HEK293T (cell line): ENCODE measurements around the gene DOK6.

Source experiments
- CTCF ChIA-PET: fragments of 350-600 bp; formaldehyde crosslinking; extraction: SDS; loops from one replicate; lab custom pipeline; 2021; ENCODE audit warnings: antibody characterized with exemption, inconsistent platforms; lab: Yijun Ruan, JAX
- POLR2A ChIA-PET: fragments of 350-600 bp; formaldehyde crosslinking; extraction: SDS; loops from one replicate; lab custom pipeline; 2020; ENCODE audit warnings: antibody characterized with exemption, inconsistent platforms; lab: Yijun Ruan, JAX
- DNase-seq: peaks from one replicate; pipeline ENCODE4 v3.0.0; 2012; ENCODE audit warnings: mixed read lengths; ENCODE audit errors: extremely low spot score
- ARNT ChIP-seq: fragments of 450-650 bp; IDR thresholded peaks from 2 replicates; pipeline ENCODE4 v1.6.1; 2017; ENCODE audit warnings: mild to moderate bottlenecking
- BHLHE40 ChIP-seq: fragments of 450-650 bp; IDR thresholded peaks from 2 replicates; pipeline ENCODE4 v1.6.1; 2016; ENCODE audit warnings: mild to moderate bottlenecking, moderate library complexity, borderline replicate concordance
- CTBP1 ChIP-seq: fragments of 450-650 bp; IDR thresholded peaks from 2 replicates; pipeline ENCODE4 v1.6.1; 2016; ENCODE audit warnings: borderline replicate concordance
- ELF4 ChIP-seq: fragments of 450-650 bp; IDR thresholded peaks from 2 replicates; pipeline ENCODE4 v1.6.1; 2017; ENCODE audit warnings: antibody characterized with exemption
- FOXA1 ChIP-seq: fragments of 450-650 bp; IDR thresholded peaks from 2 replicates; pipeline ENCODE4 v1.6.1; 2016; ENCODE audit warnings: mild to moderate bottlenecking
- FOXK2 ChIP-seq: fragments of 450-650 bp; IDR thresholded peaks from 2 replicates; pipeline ENCODE4 v1.6.1; 2016; ENCODE audit warnings: mild to moderate bottlenecking
- FOXM1 ChIP-seq: fragments of 450-650 bp; IDR thresholded peaks from 2 replicates; pipeline ENCODE4 v1.6.1; 2017; ENCODE audit warnings: mild to moderate bottlenecking, borderline replicate concordance
- HDGF ChIP-seq: fragments of 450-650 bp; IDR thresholded peaks from 2 replicates; pipeline ENCODE4 v1.6.1; 2017; ENCODE audit warnings: antibody characterized with exemption, borderline replicate concordance
- L3MBTL2 ChIP-seq: fragments of 450-650 bp; conservative IDR thresholded peaks from 2 replicates; pipeline ENCODE4 v1.6.1; 2016; ENCODE audit warnings: mild to moderate bottlenecking
- LEF1 ChIP-seq: fragments of 450-650 bp; IDR thresholded peaks from 2 replicates; pipeline ENCODE4 v1.6.1; 2017; ENCODE audit warnings: mild to moderate bottlenecking, borderline replicate concordance
- NFRKB ChIP-seq: fragments of 450-650 bp; IDR thresholded peaks from 2 replicates; pipeline ENCODE4 v1.6.1; 2016; ENCODE audit warnings: mild to moderate bottlenecking, moderate library complexity
- PKNOX1 ChIP-seq: fragments of 450-650 bp; IDR thresholded peaks from 2 replicates; pipeline ENCODE4 v1.6.1; 2016
- SP1 ChIP-seq: fragments of 450-650 bp; IDR thresholded peaks from 2 replicates; pipeline ENCODE4 v1.6.1; 2017
- SUZ12 ChIP-seq: fragments of 450-650 bp; IDR thresholded peaks from 2 replicates; pipeline ENCODE4 v1.6.1; 2016; ENCODE audit warnings: mild to moderate bottlenecking
- TARDBP ChIP-seq: fragments of 450-650 bp; IDR thresholded peaks from 2 replicates; pipeline ENCODE4 v1.6.1; 2016
- ZNF384 ChIP-seq: fragments of 450-650 bp; IDR thresholded peaks from 2 replicates; pipeline ENCODE4 v1.6.1; 2016

Gene DOK6

GRCh38 chr18:69492861-69493260 is 92.2 kb downstream of the DOK6 start:
- POLR2A ChIA-PET = no interaction called here

GRCh38 chr18:69494841-69495240 is 94.2 kb downstream of the DOK6 start:
- POLR2A ChIA-PET = no interaction called here
- no peak for DNase-seq
- TF ChIP-seq FOXA1 (no peak), LEF1 (no peak), FOXM1 (no peak), SUZ12 (no peak), SP1 (no peak), L3MBTL2 (no peak), ELF4 (no peak), NFRKB (no peak), BHLHE40 (no peak), PKNOX1 (no peak), TARDBP (no peak), ARNT (no peak), HDGF (no peak), CTBP1 (no peak), ZNF384 (no peak), FOXK2 (no peak)
- CTCF ChIA-PET = no interaction called here

More at GRCh38 chr18:69492861-69493260, 92.2 kb downstream of the DOK6 start:
- DNase-seq = no peak
- CTCF ChIA-PET = interaction anchor here (0.5 kb wide), 1 partner anchor 126 kb away, joined by 3 read pairs; no protein-coding TSS in a partner anchor
- TF ChIP-seq NFRKB = no peak

- ChIA-PET CTCF (no interaction called here), POLR2A (no interaction called here)
- DNase-seq = no peak
- no peak for TF ChIP-seq LEF1
Observed at GRCh38 chr18:69495338-69495737, 94.7 kb downstream of the DOK6 start.

GRCh38 chr18:69495841-69496533 is 95.3 kb downstream of the DOK6 start:
- POLR2A ChIA-PET = no interaction called here
- no peak for DNase-seq
- no peak for TF ChIP-seq FOXM1
- CTCF ChIA-PET = no interaction called here

- TF ChIP-seq NFRKB = no peak
- TF ChIP-seq LEF1 = no peak
- TF ChIP-seq SUZ12 = no peak
- TF ChIP-seq CTBP1 = no peak
- no peak for TF ChIP-seq ARNT
- no peak for TF ChIP-seq ELF4
- TF ChIP-seq PKNOX1 = no peak
- no peak for TF ChIP-seq SP1
- TF ChIP-seq FOXA1 = no peak
- no peak for TF ChIP-seq BHLHE40
- no peak for TF ChIP-seq TARDBP
- TF ChIP-seq FOXM1 = no peak
- no peak for TF ChIP-seq L3MBTL2
- no peak for TF ChIP-seq FOXK2
- no peak for TF ChIP-seq HDGF
- TF ChIP-seq ZNF384 = no peak
- CTCF ChIA-PET = no interaction called here
- DNase-seq = no peak
- POLR2A ChIA-PET = no interaction called here
Observed at GRCh38 chr18:69518989-69519388, 118.3 kb downstream of the DOK6 start.

DNA sequence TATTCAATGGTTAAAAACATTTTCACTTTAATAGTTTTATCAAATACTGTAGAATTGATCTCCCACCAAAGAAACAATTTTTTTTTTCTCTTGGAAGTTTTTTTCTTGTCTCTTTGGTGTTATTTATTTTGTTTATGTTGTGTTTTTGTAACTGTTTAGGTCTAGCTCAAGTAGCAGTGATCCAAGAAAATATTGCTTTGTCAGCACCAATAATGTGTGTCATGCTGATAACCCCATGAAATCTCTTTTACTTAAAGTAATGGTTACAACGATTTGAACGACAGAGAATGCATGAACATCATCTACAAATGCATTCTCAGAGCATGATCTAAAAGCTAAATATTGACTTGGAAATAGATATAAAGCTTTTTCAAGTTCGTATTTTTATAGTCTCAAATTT is 122.9 kb downstream of the DOK6 start:
- no peak for TF ChIP-seq SUZ12
- DNase-seq = no peak
- ChIA-PET CTCF (no interaction called here), POLR2A (no interaction called here)

DNA sequence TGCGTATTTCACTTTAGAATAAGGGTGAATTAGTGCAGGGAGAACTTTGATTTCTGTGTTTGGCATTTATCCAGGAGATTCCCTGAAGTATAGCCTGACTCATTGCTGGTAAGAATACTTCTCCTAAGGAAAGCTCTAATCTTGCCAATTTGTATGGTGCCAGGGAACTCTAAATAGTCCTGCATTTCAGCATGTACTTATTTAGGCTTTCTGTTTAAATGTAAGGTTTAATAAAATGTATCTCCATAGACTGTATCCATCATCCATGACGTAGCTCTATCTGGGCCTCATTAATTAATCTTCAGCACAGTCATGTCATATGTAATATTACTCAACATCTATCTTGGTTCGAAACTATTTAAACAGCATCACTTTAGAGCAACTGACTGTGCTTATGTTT is 127.7 kb downstream of the DOK6 start:
- TF ChIP-seq FOXM1 (no peak), BHLHE40 (no peak), FOXK2 (no peak)
- ChIA-PET POLR2A (no interaction called here), CTCF (no interaction called here)
- no peak for DNase-seq

DNA sequence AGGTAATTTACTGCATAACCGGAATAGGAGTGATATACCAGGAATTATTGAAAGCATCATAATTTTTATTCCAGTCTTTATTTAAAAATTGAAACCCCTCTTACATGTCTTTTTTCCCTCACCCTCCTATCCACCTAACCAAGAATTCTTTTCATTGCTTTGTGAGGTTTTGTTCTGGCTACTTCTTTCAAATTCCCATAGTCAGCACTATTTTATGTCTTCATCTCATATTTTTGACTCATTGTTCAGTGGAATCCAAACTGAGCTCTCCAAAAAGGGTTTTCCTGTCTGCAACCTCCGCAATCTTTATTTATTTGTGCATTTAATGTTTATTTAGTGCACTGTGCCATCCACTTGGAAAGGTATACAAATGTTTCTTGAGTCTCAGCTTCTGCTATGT is 128.5 kb downstream of the DOK6 start:
- POLR2A ChIA-PET = no interaction called here
- CTCF ChIA-PET = no interaction called here
- TF ChIP-seq L3MBTL2 = no peak
- TF ChIP-seq SP1 = no peak
- TF ChIP-seq TARDBP = no peak
- no peak for TF ChIP-seq FOXA1
- no peak for TF ChIP-seq HDGF
- TF ChIP-seq CTBP1 = no peak
- no peak for TF ChIP-seq FOXK2
- TF ChIP-seq NFRKB = no peak
- no peak for TF ChIP-seq BHLHE40
- no peak for TF ChIP-seq ELF4
- no peak for TF ChIP-seq ZNF384
- TF ChIP-seq PKNOX1 = no peak
- no peak for DNase-seq
